ENCODE results near the gene COQ7.

Gene COQ7

DNA sequence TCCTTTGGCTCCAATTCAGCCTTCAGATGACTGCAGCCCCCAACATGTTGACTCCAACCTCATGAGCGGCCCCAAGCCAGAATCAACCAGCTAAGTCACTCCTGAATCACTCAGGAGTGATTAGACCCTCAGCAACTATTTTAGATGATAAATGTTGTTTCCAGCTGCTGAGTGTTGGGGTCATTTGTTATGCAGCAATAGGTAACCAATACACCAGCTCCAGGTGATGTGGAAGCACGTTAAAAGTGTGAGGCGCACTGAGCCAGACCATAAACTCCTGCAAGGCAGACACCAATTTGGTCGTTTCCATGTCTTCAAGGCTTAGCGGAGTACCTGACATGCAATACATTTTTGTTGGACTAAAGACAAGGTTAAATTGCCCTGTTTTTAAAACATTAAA is 17.5 kb downstream of the COQ7 start:
- no peak overlapping the region for H3K27ac ChIP-seq
- no peak overlapping the region for H3K4me2 ChIP-seq
- H3K27me3 ChIP-seq, result peaks cover 6% of the 10 kb centered on the region; the same call in 1 of the 2 replicates
- no peaks in the 10 kb centered on the region for H4K20me1 ChIP-seq
- H3K9ac ChIP-seq, result no peak overlapping the region
- peaks cover 28% of the 10 kb centered on the region for H3K4me1 ChIP-seq
- peaks cover 9% of the 10 kb centered on the region; the same call in 1 of the 2 replicates for H3K9me3 ChIP-seq
- TF ChIP-seq Cebpa-rat (IDR thresholded peaks at IDR 0.05), result no peak
- no peak overlapping the region for H3K4me3 ChIP-seq
- peaks cover 11% of the 10 kb centered on the region for H3K36me3 ChIP-seq

DNA sequence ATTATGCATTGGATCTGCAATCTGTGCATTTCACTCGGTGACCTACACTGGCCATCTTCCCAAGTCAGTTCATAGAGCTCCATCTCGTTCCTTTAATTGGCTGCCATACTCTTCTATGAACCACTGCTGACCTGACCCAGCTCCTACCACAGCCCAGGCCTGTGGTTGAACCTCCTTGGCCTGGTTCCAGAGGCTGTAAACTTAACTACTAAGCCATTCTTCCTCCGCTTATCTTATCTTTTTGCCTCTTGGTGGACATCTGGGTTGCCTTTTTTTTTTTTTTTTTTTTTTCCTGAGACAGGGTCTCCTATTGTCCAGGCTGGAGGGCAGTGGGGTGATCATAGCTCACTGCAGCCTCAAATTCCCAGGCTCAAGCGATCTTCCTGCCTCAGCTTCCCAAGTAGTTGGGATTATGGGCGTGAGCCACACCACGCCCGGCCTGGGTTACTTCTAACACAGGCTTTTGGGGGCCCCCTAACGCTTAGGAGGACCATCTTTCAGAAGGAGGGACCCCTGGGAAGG is 18.3 kb downstream of the COQ7 start:
- Histone ChIP-seq H3K4me2 (peak overlapping the region; percentile 84), H3K9me3 (peaks cover 7% of the 10 kb centered on the region), H3K9ac (peak overlapping the region; percentile 19; the same call in 1 of the 2 replicates), H3K4me1 (peaks cover 28% of the 10 kb centered on the region), H3K27ac (no peak overlapping the region), H3K36me3 (peaks cover 10% of the 10 kb centered on the region), H3K27me3 (peaks cover 6% of the 10 kb centered on the region; the same call in 1 of the 2 replicates), H3K4me3 (no peak overlapping the region), H4K20me1 (no peaks in the 10 kb centered on the region)
- no peak for TF ChIP-seq Cebpa-rat (IDR thresholded peaks at IDR 0.05)

- Histone ChIP-seq H3K4me2 (peak overlapping the region; percentile 84), H3K27me3 (peaks cover 6% of the 10 kb centered on the region; the same call in 1 of the 2 replicates), H3K4me3 (peak overlapping the region; percentile 44; the same call in 1 of the 2 replicates), H4K20me1 (no peaks in the 10 kb centered on the region), H3K36me3 (peaks cover 1% of the 10 kb centered on the region; the same call in 1 of the 2 replicates), H3K4me1 (peaks cover 28% of the 10 kb centered on the region), H3K27ac (no peak overlapping the region), H3K9me3 (peaks cover 2% of the 10 kb centered on the region), H3K9ac (peak overlapping the region; percentile 19; the same call in 1 of the 2 replicates)
- no peak for TF ChIP-seq Cebpa-rat (IDR thresholded peaks at IDR 0.05)
Measured at GRCh38 chr16:19086322-19087199, 19.1 kb downstream of the COQ7 start.

- peaks cover 24% of the 10 kb centered on the region for H3K4me1 ChIP-seq
- no peak overlapping the region for H3K9ac ChIP-seq
- no peak overlapping the region for H3K4me3 ChIP-seq
- no peaks in the 10 kb centered on the region for H3K36me3 ChIP-seq
- no peak overlapping the region for H3K27ac ChIP-seq
- no peak overlapping the region for H3K4me2 ChIP-seq
- peaks cover 6% of the 10 kb centered on the region for H3K9me3 ChIP-seq
- no peaks in the 10 kb centered on the region for H4K20me1 ChIP-seq
- TF ChIP-seq Cebpa-rat (IDR thresholded peaks at IDR 0.05), result no peak
- H3K27me3 ChIP-seq, result peaks cover 6% of the 10 kb centered on the region; the same call in 1 of the 2 replicates
Measured at GRCh38 chr16:19088341-19088916, 21.0 kb downstream of the COQ7 start.

- H3K4me3 ChIP-seq, result no peak overlapping the region
- no peak overlapping the region for H3K27ac ChIP-seq
- no peak for TF ChIP-seq Cebpa-rat (IDR thresholded peaks at IDR 0.05)
- no peaks in the 10 kb centered on the region for H3K36me3 ChIP-seq
- no peak overlapping the region for H3K9ac ChIP-seq
- H4K20me1 ChIP-seq, result no peaks in the 10 kb centered on the region
- H3K4me1 ChIP-seq, result peaks cover 13% of the 10 kb centered on the region
- peaks cover 6% of the 10 kb centered on the region for H3K9me3 ChIP-seq
- H3K27me3 ChIP-seq, result peaks cover 6% of the 10 kb centered on the region; the same call in 1 of the 2 replicates
- H3K4me2 ChIP-seq, result no peak overlapping the region
Measured at GRCh38 chr16:19089410-19089955, 22.1 kb downstream of the COQ7 start.

GRCh38 chr16:19090916-19091315 is 23.5 kb downstream of the COQ7 start:
- H3K4me3 ChIP-seq, result no peak overlapping the region
- H3K9me3 ChIP-seq, result peaks cover 6% of the 10 kb centered on the region
- peaks cover 4% of the 10 kb centered on the region; the same call in 1 of the 2 replicates for H3K27me3 ChIP-seq
- H3K9ac ChIP-seq, result no peak overlapping the region
- peaks cover 5% of the 10 kb centered on the region for H3K4me1 ChIP-seq
- no peak overlapping the region for H3K27ac ChIP-seq
- H3K36me3 ChIP-seq, result no peaks in the 10 kb centered on the region
- no peak for TF ChIP-seq Cebpa-rat (IDR thresholded peaks at IDR 0.05)
- H4K20me1 ChIP-seq, result no peaks in the 10 kb centered on the region
- H3K4me2 ChIP-seq, result no peak overlapping the region

- Histone ChIP-seq H3K27ac (no peak overlapping the region), H3K9ac (no peak overlapping the region), H3K4me1 (no peaks in the 10 kb centered on the region), H3K4me3 (no peak overlapping the region), H4K20me1 (no peaks in the 10 kb centered on the region), H3K27me3 (no peaks in the 10 kb centered on the region), H3K4me2 (no peak overlapping the region), H3K9me3 (peaks cover 6% of the 10 kb centered on the region), H3K36me3 (no peaks in the 10 kb centered on the region)
- no peak for TF ChIP-seq Cebpa-rat (IDR thresholded peaks at IDR 0.05)
Measured at GRCh38 chr16:19092653-19093410, 25.4 kb downstream of the COQ7 start.

GRCh38 chr16:19093631-19094541 is 26.5 kb downstream of the COQ7 start:
- no peaks in the 10 kb centered on the region for H4K20me1 ChIP-seq
- peaks cover 10% of the 10 kb centered on the region for H3K9me3 ChIP-seq
- no peak overlapping the region for H3K4me3 ChIP-seq
- no peaks in the 10 kb centered on the region for H3K36me3 ChIP-seq
- H3K27me3 ChIP-seq, result no peaks in the 10 kb centered on the region
- H3K4me2 ChIP-seq, result no peak overlapping the region
- H3K9ac ChIP-seq, result no peak overlapping the region
- no peaks in the 10 kb centered on the region for H3K4me1 ChIP-seq
- no peak for TF ChIP-seq Cebpa-rat (IDR thresholded peaks at IDR 0.05)
- no peak overlapping the region for H3K27ac ChIP-seq
